ENCODE results near the gene HAVCR1.
"Not testable (repeated sequence)": the region's sequence is repeated elsewhere in the genome, so short reads cannot be mapped to it uniquely, and the experiment has no call there.

HAVCR1 gene

DNA sequence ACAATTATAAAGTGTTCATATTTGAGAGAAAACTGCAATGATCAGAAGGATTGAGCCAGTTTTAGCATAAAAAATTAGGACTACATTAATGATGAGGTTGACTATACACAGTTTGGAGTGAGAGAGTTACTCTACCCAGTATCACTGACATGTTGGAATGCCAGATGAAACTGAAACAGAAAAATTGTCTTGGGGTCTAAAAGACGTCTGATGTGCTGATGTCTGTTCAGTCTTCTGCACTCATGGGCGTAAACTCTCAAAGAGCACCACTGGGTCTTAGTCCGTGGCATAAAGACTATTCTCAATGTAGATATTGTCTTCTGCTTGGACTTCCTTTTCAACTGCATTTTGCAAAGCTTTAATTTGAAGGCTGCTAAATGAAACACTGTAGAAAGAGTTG, 29.5 kb downstream of the HAVCR1 start:
- ChIA-PET CTCF (interaction anchor here (0.9 to 1.2 kb wide), 4 partner anchors 9 to 150 kb away, joined by 3 read pairs; no protein-coding TSS in a partner anchor), POLR2A (interaction anchor here (0.5 kb wide), 1 partner anchor 183 kb away, joined by 3 read pairs; no protein-coding TSS in a partner anchor)
- TF ChIP-seq, protein P1, sequence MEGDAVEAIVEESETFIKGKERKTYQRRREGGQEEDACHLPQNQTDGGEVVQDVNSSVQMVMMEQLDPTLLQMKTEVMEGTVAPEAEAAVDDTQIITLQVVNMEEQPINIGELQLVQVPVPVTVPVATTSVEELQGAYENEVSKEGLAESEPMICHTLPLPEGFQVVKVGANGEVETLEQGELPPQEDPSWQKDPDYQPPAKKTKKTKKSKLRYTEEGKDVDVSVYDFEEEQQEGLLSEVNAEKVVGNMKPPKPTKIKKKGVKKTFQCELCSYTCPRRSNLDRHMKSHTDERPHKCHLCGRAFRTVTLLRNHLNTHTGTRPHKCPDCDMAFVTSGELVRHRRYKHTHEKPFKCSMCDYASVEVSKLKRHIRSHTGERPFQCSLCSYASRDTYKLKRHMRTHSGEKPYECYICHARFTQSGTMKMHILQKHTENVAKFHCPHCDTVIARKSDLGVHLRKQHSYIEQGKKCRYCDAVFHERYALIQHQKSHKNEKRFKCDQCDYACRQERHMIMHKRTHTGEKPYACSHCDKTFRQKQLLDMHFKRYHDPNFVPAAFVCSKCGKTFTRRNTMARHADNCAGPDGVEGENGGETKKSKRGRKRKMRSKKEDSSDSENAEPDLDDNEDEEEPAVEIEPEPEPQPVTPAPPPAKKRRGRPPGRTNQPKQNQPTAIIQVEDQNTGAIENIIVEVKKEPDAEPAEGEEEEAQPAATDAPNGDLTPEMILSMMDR (IDR thresholded peaks at IDR 0.05; ENCODE audit: control extremely low read depth, extremely low read depth, low read depth, missing control alignments) = no peak
- no peak for DNase-seq (ENCODE audit: extremely low spot score)

DNA sequence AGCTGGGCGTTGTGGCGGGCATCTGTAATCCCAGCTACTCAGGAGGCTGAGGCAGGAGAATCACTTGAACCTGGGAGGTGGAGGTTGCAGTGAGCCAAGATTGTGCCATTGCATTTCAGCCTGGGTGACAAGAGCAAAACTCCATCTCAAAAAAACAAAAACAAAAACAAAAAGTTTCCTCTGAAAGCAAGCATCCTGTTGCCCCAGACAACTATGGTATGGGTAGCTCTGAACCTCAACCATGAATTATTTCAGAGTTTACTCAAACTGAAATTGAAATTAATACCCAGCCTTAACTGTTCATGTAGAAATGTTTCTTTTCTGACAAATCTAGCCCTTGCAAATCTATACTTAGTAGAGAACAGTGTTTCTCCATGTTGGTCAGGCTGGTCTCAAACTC, 31.3 kb downstream of the HAVCR1 start:
- CTCF ChIA-PET = interaction anchor here (0.7 to 1.7 kb wide), 13 partner anchors 10 to 146 kb away, joined by 3 to 11 read pairs (median 3); no protein-coding TSS in a partner anchor
- POLR2A ChIA-PET; DNase-seq (ENCODE audit: extremely low spot score): not testable (repeated sequence)

DNA sequence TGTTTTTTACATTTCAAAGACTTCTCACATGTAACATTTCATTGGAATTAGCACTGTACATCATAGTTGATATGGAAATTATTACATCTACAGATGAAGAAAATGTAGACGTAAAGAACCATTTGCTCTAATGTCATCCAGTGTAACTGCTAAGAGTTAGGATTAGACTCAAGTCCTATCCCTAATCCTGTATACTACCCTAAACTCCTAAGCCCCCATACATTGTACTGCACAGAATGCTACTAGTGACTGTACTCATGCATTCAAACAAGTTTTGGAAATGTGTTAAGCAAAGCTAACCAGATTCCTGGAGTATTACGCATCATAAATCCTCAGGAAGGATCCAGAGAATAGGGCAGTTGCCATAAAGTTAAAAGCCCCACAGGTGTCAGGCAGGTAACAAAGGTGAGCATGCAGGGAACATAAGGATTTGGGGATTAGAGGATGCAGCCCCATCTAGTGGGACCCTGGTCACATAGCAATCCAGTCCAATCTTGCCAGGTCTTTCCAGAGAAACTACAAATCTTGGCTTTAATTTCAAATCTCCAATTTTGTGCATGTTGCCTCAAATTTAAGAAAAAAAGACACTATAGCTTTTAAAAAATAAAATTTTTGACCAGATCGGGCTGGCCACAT, 32.0 kb downstream of the HAVCR1 start:
- TF ChIP-seq, protein P1 (IDR thresholded peaks at IDR 0.05; ENCODE audit: control extremely low read depth, extremely low read depth, low read depth, missing control alignments) = peak; percentile 56
- ChIA-PET POLR2A (no interaction called here), CTCF (interaction anchor here (0.7 to 1.7 kb wide), 15 partner anchors 8 to 145 kb away, joined by 3 to 11 read pairs (median 3); no protein-coding TSS in a partner anchor)
- no peak for DNase-seq (ENCODE audit: extremely low spot score)

DNA sequence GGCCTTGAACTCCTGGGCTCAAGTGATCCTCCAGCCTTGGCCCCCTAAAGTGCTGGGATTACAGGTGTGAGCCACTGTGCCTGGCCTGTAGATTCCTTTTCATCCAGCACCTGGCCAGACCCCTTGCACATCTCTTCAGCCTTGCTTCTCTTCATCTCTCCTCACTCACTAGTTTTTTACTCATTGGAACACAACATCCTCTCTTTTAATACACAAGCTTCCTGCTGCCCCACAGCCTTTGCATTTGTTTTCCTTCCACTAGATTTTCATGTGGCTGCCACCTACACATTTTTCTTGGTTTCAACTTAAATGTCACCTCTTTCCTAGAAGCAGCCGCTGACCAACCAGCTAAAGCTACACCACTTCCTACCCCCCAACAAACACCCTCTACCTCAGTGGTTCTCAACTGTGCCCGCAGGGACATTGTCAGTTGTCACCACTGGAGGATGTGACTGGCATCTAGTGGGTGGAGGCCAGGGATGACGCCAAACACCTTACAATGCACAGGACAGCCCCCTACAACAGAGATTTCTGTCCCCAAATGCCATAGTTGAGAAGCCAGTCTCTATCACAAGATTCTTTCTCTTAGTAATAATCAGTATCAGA, 33.7 kb downstream of the HAVCR1 start:
- CTCF ChIA-PET = interaction anchor here (0.9 to 1.5 kb wide), 6 partner anchors 10 to 136 kb away, joined by 3 read pairs; no protein-coding TSS in a partner anchor
- POLR2A ChIA-PET = no interaction called here
- TF ChIP-seq, protein P1 (IDR thresholded peaks at IDR 0.05; ENCODE audit: control extremely low read depth, extremely low read depth, low read depth, missing control alignments) = no peak
- no peak for DNase-seq (ENCODE audit: extremely low spot score)

DNA sequence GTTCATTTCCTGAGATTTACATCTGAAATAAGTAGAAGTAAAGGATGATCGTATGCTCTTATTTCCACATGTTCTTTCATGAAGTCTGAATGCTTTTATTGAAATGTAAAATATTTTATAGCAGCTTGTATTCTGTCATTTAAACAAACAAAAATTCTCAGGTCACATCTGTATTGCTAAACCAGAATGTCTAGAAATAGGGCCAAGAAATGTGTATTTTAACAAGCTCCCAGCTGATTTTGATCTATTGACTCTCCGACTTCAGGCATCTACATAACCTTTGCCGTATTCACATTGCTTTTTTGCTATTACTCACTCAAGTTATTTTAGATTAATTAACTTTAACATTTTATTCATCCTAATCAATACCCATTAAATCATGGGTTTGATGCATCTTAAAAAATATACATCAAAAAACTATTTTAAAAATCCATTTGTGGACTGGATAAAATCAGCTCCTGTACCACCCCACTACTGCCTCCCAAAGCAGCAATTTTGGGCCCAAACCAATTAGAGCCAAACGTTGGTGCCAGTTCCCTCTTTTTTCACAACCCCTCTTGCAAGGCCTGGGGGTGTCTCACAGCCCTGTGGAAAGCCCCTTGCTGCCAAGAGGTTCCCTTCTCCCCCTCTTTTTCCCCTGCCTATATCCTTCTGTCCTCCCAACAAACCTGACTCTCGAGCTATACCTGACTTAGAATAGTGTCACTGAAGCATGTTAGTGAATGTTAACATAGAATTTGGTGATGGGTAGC, 34.5 kb downstream of the HAVCR1 start:
- no peak for DNase-seq (ENCODE audit: extremely low spot score)
- TF ChIP-seq, protein P1 (IDR thresholded peaks at IDR 0.05; ENCODE audit: control extremely low read depth, extremely low read depth, low read depth, missing control alignments) = no peak
- CTCF ChIA-PET = interaction anchor here (0.9 to 1.3 kb wide), 7 partner anchors 15 to 208 kb away, joined by 3 to 4 read pairs (median 3); no protein-coding TSS in a partner anchor
- POLR2A ChIA-PET = no interaction called here

DNA sequence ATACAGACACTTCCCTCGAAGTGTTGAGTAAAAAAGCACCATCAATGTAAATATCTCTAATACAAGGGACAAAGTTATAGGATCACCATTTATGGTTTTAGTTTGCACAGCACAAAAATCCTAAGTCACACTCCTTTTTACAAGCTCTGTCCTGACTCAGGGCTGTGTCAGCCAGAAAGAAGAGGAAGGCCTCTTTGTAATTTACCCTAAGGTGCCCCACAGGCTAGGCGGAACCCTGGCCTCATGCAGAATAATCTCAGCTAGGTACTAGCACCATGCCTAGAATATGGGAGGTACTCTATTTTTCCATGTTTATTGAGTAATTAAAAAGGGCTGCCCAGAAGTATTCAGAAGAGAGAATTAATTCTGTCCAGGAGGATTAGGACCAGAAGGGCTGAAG, 36.9 kb downstream of the HAVCR1 start:
- DNase-seq (ENCODE audit: extremely low spot score) = no peak
- TF ChIP-seq, protein P1 (IDR thresholded peaks at IDR 0.05; ENCODE audit: control extremely low read depth, extremely low read depth, low read depth, missing control alignments) = no peak
- CTCF ChIA-PET = interaction anchor here (0.8 to 2.1 kb wide), 5 partner anchors 9 to 86 kb away, joined by 3 to 5 read pairs (median 3); no protein-coding TSS in a partner anchor
- POLR2A ChIA-PET = no interaction called here

All from GM10248 (cell line).